ENCODE data around the gene DISP2.

Gene DISP2

DNA sequence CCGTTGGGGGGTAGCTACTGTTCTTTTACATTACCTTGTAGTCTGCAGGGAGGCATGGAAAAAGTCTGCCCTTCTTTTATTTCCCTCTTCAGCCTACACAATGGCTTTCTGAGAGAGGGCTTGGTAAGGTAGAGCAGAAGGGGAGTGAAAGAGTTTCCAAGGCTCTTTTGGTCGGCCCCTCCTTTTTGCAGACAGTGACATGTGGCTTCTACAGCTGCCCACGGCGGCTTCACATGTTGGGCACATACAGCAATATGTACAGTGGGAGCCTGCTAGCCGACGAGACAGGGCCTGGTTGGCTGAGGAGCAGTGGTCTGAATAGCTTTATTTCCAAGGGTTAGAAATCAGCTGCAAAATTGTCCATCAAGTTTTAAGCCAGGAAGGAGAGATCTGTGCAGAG lies 30.6 kb upstream of the DISP2 start:
- DNase-seq: no peak

DNA sequence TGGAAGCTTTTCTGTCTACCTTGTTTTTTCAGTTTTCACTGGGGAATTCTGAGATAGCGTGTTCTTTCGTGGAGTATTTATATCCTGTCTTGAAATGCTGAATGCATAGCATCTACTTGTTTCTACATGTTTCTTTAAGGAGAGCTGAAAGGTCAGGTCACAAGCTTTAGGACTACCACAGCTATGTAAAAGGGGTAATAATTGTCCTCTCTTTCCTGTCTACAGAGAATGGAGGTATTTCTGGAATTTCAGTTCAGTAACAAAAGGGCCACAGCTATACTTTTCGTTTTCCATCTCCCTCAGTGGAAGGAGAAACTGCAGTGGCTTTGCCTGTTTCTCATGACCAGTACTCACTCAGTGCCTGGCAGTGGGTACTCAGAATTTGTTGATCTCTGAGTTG lies 29.8 kb upstream of the DISP2 start:
- no peak for DNase-seq

DNA sequence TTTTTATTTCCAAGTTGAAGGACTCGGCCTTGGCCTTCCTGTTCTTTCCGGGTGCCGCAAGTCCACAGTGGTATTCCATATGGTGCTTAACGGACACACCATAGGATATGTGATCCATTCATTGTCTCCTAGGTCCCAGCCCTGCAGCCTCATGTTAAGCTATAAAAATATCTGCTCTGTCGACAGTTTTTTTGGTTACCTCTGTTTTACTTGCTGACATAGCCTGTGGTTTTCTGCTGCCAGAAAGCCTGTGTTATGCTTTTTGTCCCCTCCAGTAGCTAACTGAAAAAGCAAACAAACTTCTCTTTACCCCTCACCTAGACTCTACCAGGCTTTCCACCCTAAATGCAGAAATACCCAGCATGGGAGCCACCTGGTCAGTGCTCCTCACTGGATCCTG lies 29.3 kb upstream of the DISP2 start:
- DNase-seq: no peak

DNA sequence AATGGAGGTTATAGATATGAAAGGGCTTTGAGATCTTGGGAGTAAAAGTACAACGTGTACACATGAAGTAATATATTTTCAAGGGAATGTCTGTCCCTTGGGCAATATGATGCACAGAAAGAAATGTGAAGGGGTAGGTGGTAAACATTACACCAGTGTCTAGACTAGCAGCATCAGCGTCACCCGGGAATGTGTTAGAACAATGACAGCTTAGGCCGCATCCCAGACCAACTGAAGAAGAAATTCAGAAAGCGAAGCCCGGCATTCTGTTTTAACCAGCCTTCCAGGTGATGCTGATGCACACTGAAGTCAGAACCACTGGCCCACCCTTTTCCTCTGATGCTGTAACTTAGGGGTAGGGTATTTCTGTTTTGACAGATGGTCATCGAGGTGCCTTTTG lies 28.2 kb upstream of the DISP2 start:
- no peak for DNase-seq

DNA sequence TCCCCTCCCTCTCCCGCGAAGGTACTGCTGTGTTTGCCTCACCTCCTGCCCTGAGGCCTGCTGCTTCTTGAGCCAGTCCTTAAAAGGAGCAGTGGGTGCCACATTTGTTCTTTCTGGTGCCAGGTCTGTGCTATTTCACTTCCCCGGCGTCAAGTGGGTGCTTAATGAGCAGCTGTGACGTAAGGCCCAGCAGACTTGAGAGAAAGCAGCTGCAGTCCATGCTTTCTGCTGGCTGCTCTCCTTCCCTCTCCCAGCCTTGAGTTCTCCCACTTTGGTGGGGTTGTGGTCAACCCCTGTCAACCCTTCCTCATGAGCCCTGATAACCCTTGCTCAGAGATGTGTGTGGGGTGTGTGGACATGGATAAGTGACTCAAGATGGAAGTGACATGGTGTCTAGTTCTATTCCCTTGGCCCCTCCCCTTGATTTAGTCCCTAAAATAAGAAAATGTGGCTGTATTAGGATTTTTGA lies 27.6 kb upstream of the DISP2 start:
- DNase-seq: no peak

DNA sequence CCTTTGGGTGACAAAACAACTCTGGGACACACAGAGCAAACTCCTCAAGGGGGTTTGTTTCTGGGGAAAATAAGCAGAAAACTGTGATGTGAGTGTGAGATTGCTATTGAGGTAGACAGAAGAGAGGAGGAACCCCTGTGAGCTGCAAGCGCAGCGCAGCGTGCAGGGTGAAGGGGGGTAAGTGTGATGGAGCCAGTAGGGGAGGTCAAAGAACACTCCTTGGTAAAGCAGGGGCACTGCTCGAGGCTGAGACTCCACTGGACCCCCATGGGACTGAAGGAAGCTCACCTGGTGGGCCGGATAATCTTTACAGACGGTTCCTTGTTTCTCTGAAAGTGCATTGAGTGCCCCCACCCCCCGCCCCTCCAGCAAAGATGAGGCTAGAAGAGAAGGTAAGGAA lies 27.0 kb upstream of the DISP2 start:
- DNase-seq: no peak

- no peak for DNase-seq
Observed at GRCh38 chr15:40331637-40332036, 26.4 kb upstream of the DISP2 start.

GRCh38 chr15:40332113-40332781 lies 25.8 kb upstream of the DISP2 start:
- DNase-seq: no peak

GRCh38 chr15:40333922-40334492 lies 24.0 kb upstream of the DISP2 start:
- peak in 1 of 4 experiments; percentile 11 for DNase-seq

DNA sequence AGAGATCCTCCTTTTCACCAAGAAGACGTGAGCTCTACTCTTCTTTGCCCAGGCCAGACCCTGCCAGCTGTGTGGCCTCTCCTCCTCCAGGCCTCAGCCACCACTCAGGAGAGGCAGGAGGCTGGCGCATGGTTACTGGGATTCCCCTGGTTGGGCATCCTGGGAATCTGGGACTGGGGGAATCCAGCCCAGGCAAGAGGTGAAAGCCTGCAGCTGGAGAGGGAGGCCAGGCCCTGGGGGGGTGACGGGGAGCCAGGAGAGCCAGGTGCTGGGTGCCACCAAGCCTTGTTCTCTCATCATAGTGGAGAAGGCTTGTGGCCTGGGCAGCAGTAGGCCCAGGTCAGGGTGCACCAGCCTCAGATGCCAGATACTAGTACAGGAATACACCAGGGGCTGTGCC lies 23.5 kb upstream of the DISP2 start:
- no peak for DNase-seq

DNA sequence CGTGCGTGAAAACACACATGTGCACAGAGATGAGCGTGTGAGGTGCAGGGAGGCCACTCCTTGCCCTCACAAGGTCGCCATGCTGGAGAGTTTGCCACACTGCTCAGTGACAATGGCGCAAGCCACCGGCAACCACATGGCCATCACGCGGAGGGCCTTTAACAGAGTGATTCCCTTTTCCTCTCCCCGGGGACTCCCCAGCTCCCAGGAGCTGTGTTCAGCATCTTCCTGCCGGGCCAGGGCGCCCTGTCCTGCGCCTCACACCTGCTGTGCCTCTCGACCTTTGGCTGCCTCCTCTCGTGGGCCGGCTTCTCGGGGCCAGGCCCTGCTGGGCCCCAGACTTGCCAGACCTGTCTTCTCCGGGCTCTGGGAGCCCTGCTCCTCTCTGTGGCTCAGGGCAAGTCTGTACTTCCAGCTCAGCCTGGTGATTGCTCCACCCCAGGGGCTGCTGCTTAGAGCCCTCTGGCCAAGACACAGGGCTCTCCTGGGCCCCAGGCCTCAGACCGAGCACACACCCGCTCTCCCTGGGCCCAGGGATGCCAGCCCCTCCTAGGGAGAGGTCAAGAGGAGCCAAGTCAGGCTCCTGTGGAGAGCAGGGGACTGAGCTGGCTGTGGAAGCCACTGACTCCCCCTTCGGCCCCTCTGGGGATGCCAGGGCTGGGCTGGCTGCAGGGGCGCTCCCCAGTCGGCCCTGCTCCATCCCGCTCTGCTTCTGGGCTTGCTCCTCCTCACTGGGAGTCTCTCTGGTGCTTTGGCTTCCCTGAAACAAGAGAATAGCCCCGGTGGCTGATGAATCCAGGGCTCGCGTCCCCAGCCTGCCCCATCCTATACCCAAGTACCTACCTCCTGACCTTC lies 22.9 kb upstream of the DISP2 start:
- DNase-seq: no peak

- DNase-seq: no peak
Observed at GRCh38 chr15:40335938-40336743, 21.9 kb upstream of the DISP2 start.

GRCh38 chr15:40336744-40337122 lies 21.3 kb upstream of the DISP2 start:
- no peak for DNase-seq

DNA sequence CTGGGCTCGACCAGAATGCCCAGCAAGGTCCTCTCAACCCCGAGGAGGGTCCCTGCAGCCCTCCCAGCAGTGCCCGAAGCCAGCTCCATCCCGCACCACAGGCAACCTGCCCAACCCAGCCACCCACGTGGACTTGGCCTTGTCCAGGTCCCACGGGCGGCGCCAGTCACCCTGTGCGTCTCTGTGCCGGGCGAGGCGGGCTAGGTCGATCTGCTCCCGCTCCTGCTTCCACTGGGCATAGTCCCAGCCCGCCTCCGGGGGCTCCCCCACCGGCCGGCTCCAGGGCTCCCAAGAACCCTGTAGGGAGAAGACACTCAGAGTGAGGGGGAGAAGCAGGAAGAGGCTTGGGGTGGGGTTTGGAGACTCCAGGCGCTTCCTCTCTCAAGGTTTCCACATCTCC lies 20.4 kb upstream of the DISP2 start:
- DNase-seq: no peak

DNA sequence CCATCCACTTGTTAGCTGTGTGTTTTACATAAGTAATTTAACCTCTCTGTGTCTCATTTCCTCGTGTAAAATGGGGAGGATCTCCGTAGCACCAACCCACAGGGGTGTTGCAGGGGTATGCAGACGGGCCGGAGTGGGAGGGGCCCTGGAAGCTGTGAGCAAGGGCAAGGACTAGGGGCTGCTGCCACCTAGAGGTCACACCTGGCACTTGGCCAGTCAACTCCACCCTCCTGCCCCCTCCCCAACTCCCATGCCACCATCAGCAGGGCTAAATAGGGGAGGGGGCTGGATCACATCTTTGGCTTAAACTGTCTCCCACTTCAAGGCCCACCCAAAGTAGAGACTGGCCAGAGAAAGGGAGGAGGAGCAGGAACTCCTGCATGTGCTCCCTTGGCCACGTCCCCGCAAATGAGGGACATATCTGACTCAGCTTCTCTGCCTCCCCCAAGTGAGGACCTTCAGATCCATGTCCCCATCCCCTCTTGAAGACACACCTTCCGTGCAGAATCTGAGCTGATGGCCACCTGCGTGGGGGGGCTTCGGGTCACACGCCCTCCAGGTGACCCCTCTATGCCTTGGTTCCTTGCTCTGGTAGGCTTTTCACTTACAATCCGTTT lies 19.9 kb upstream of the DISP2 start:
- DNase-seq: peak; percentile 19 to 73 (median 49)

- no peak for DNase-seq
Observed at GRCh38 chr15:40338921-40339620, 18.9 kb upstream of the DISP2 start.

DNA sequence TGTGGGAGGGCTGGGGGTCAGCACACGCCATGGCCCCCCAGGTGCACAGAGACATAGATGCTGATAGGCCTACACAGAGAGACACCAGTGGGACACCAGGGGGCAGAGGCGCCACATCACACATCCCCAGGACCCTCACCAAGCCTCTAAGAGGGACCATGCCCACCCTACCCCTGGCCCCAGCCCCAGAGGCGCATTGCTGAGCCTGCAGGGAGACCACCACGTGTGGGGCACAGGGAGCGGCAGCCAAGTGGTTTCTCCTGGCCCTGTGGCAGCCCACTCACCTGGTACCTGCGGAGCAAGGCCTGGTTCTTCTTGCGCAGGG lies 18.4 kb upstream of the DISP2 start:
- no peak for DNase-seq

DNA sequence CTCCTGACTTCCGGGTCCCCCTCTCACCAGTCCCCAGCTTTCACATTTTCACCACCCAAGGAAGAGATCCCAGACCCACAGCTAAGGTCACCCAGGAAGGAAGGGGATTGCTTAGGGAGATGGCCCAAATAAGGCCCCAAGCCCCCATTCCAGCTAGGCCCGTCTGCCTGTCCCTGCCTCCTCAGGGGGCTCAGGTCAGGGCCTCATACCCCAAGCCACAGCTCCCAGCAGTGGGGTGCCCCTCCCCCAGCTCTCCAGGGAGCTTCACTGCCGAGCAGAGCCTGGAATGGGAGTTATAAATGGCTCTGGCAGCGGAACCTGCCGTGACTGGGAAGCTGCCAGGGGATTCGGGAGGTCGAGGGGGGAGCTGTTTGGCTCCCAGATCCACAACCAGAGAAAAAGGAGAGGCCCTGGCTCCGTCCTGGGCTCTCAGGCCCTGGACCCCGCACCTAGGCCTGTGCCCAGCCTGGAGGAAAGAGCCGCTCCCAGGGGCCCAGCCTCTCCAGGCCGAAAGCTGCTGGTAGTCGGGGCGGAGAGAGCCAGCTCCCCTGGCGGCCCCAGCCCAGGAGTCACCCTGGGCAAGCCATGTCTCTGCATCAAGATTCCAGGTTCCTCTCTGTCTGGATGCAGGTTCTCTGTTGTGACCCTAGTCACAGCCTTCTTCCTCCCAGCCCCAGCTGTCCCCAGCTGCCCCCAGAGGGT lies 17.8 kb upstream of the DISP2 start:
- DNase-seq: no peak

- DNase-seq: no peak
Observed at GRCh38 chr15:40340740-40341400, 17.1 kb upstream of the DISP2 start, which contains the start of gene CCDC9B. Gene CCDC9B (minus strand): TSS chr15:40340939. CDS start chr15:40340819, 120 bp downstream.

DNA sequence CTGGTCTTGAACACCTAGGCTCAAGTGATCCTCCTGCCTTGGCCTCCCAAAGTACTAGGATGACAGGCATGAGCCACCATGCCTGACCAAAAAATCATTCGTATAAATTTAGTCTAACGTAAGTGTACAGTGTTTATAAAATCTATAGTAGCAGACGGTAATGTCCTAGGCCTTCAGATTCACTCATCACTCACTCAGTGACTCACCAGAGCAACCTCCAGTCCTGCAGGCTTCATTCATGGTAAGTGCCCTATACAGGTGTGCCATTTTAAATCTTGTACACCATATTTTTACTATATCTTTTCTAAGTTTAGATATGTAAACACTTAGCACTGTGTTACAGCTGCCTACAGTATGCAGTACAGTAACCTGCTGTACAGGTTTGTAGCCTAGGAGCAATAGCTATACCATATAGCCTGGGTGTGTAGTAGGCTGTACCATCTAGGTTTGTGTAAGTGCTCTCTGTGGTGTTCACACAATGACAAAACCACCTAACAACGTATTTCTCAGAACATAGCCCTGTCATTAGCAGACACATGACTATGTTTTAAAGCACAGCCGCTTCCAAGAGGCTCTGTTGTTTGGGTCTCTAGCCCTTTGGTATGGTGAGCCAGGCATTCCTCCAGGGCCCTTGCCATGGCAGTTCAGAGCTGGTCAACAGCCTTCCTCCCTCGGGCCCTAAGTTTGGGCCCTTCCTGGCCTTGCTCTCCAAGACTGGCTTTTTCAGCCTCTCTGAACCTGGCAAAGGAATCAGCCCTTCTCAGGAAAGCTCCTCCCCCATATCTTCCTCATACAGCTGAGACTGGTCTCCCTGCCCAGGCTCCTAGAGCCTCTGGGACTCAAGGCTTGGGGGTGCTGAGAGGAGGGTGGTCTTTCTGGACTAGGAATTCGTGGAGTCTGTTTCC lies 15.4 kb upstream of the DISP2 start:
- DNase-seq: no peak

Data from activated naive CD4-positive, alpha-beta T cell (primary cell).